Upper lobe of left lung (tissue), 6 donors: ENCODE measurements around the gene DUSP19. TPM values are rescaled to one million over a fixed set of nuclear protein-coding genes. Genes with fewer than 3 reads are reported as not detected.

ENCODE experiments used
- ATAC-seq, 2 donors: fragments of 200-7000 bp; cut with Tn5 transposase; one replicate each; pipeline ENCODE4 v1.9.1; 2022; ENCODE audit warnings: mild to moderate bottlenecking in 2 of 2, moderate library complexity in 2 of 2; ENCODE audit not compliant: low FRiP score in 2 of 2
- DNase-seq, 2 donors: peaks; one replicate each; pipeline ENCODE4 v3.0.0-alpha.2; 2019 to 2020
- H3K27ac ChIP-seq, 4 donors: fragments of 200-600 bp; sonication (generic); one replicate each; pipeline ENCODE4 v1.5.1; 2016 to 2019
- H3K27me3 ChIP-seq, 4 donors: fragments of 200-600 bp; sonication (generic); one replicate each; pipeline ENCODE4 v1.5.1; 2017 to 2019
- H3K36me3 ChIP-seq, 4 donors: fragments of 200-600 bp; sonication (generic); one replicate each; pipeline ENCODE4 v1.5.1; 2016 to 2019
- H3K4me1 ChIP-seq, 4 donors: fragments of 200-600 bp; sonication (generic); one replicate each; pipeline ENCODE4 v1.5.1; 2018 to 2019
- H3K4me3 ChIP-seq, 4 donors: fragments of 200-600 bp; sonication (generic); one replicate each; pipeline ENCODE4 v1.5.1; 2017 to 2019; ENCODE audit warnings: mild to moderate bottlenecking in 2 of 4, moderate library complexity in 1 of 4
- H3K9me3 ChIP-seq, 4 donors: fragments of 200-600 bp; sonication (generic); one replicate each; pipeline ENCODE4 v1.5.1; 2018 to 2019
- CTCF ChIP-seq, 6 experiments: fragments of 450-650 bp in 4 of 6; fragments of 200-600 bp in 2 of 6; sonication (generic) in 2 of 6; IDR thresholded peaks; one replicate each; pipeline ENCODE4 v1.5.1; 2016 to 2019; ENCODE audit warnings: antibody characterized with exemption in 6 of 6
- EP300 ChIP-seq, 4 donors: sonication (generic); formaldehyde crosslinking; IDR thresholded peaks; one replicate each; pipeline ENCODE4 v1.5.1; 2017; ENCODE audit warnings: antibody characterized with exemption in 4 of 4, control low read depth in 2 of 4
- POLR2A ChIP-seq, 4 donors: fragments of 450-650 bp; IDR thresholded peaks; one replicate each; pipeline ENCODE4 v1.5.1; 2016 to 2017; ENCODE audit warnings: antibody characterized with exemption in 4 of 4, mild to moderate bottlenecking in 2 of 4
- POLR2AphosphoS5 ChIP-seq, 2 donors: sonication (generic); formaldehyde crosslinking; IDR thresholded peaks; one replicate each; pipeline ENCODE4 v1.5.1; 2017; ENCODE audit warnings: antibody characterized with exemption in 2 of 2
- WGBS, 2 donors: methylation state at CpG; one replicate each; pipeline ENCODE4 v1.1.5; 2017 to 2018; 5-methylcytosine and 5-hydroxymethylcytosine counted together
- total RNA-seq, 6 donors: library from RNA; depleted of rRNA in 4 of 6; stranded (reverse); fragments of >200 nt in 4 of 6; gene quantifications; one replicate each; pipeline versions ENCODE4 v1.1.0 to v1.2.1, GENCODE V29; 2016 to 2021
- donor health status: DM: no; HTN: no; CAD: no; lungs with moderate emphysema.
- donor health status: DM: no; HTN: yes; CAD: no; lungs with severe emphysema.

The DUSP19 gene
- total RNA-seq, 6 donors from 2014 or later: 1.00 to 3.5 (median 1.5) TPM

GRCh38 chr2:183068561-183068960, 10.0 kb upstream of the DUSP19 start:
- Histone ChIP-seq H3K4me3 (no peak overlapping the region), H3K36me3 (no peaks in the 10 kb centered on the region), H3K27me3 (no peaks in the 10 kb centered on the region), H3K4me1 (no peaks in the 10 kb centered on the region), H3K9me3 (no peaks in the 10 kb centered on the region), H3K27ac (no peak overlapping the region)
- no peak for TF ChIP-seq EP300 (IDR thresholded peaks at IDR 0.05)
- no peak for TF ChIP-seq POLR2A (IDR thresholded peaks at IDR 0.05)
- TF ChIP-seq CTCF (IDR thresholded peaks at IDR 0.05): no peak
- TF ChIP-seq POLR2AphosphoS5 (IDR thresholded peaks at IDR 0.05): no peak
- WGBS, 2 donors: 87 to 88% methylated on average over 3 of the region's 3 CpGs
- DNase-seq (peak in 1 of 2 donors; percentile 17), ATAC-seq (no peak)

- Histone ChIP-seq H3K4me3 (no peak overlapping the region), H3K9me3 (no peaks in the 10 kb centered on the region), H3K4me1 (no peaks in the 10 kb centered on the region), H3K27me3 (no peaks in the 10 kb centered on the region), H3K27ac (no peak overlapping the region), H3K36me3 (no peaks in the 10 kb centered on the region)
- TF ChIP-seq CTCF (IDR thresholded peaks at IDR 0.05) (no peak), POLR2AphosphoS5 (IDR thresholded peaks at IDR 0.05) (no peak), EP300 (IDR thresholded peaks at IDR 0.05) (no peak), POLR2A (IDR thresholded peaks at IDR 0.05) (no peak)
- 94% methylated on average over 2 of the region's 2 CpGs; no CpG with 5 or more reads in 1 of the 2 donors for WGBS, 2 donors
- DNase-seq (no peak), ATAC-seq (no peak)
These were observed 9.4 kb upstream of the DUSP19 start for GRCh38 chr2:183069174-183069573.

- no peaks in the 10 kb centered on the region for H3K4me1 ChIP-seq
- no peaks in the 10 kb centered on the region for H3K9me3 ChIP-seq
- no peak overlapping the region for H3K27ac ChIP-seq
- ATAC-seq (no peak), DNase-seq (peak; percentile 29 to 64)
- H3K27me3 ChIP-seq: no peaks in the 10 kb centered on the region
- H3K4me3 ChIP-seq: no peak overlapping the region
- TF ChIP-seq CTCF (IDR thresholded peaks at IDR 0.05): peak in 5 of 6 experiments; percentile 17 to 52 (median 26)
- no peak for TF ChIP-seq EP300 (IDR thresholded peaks at IDR 0.05)
- WGBS, 2 donors: 76 to 86% methylated on average over 15 to 32 of the region's 34 CpGs
- no peaks in the 10 kb centered on the region for H3K36me3 ChIP-seq
These were observed 7.4 kb upstream of the DUSP19 start for GRCh38 chr2:183070942-183071844.

- ATAC-seq: no peak
- peak in 1 of 2 donors; percentile 39 for DNase-seq
- WGBS, 2 donors: 87 to 88% methylated on average over 3 to 7 of the region's 7 CpGs
- Histone ChIP-seq H3K9me3 (no peaks in the 10 kb centered on the region), H3K4me1 (no peaks in the 10 kb centered on the region), H3K4me3 (no peak overlapping the region), H3K27ac (no peak overlapping the region), H3K36me3 (no peaks in the 10 kb centered on the region), H3K27me3 (no peaks in the 10 kb centered on the region)
- TF ChIP-seq POLR2AphosphoS5 (IDR thresholded peaks at IDR 0.05) (no peak), CTCF (IDR thresholded peaks at IDR 0.05) (no peak), EP300 (IDR thresholded peaks at IDR 0.05) (no peak), POLR2A (IDR thresholded peaks at IDR 0.05) (no peak)
These were observed 6.4 kb upstream of the DUSP19 start for GRCh38 chr2:183072177-183072576.

- no peak for TF ChIP-seq POLR2AphosphoS5 (IDR thresholded peaks at IDR 0.05)
- TF ChIP-seq EP300 (IDR thresholded peaks at IDR 0.05): no peak
- TF ChIP-seq POLR2A (IDR thresholded peaks at IDR 0.05): no peak
- no peak for TF ChIP-seq CTCF (IDR thresholded peaks at IDR 0.05)
- H3K27ac ChIP-seq: peak overlapping the region; percentile 62 to 87 (median 74)
- peaks cover 4 to 15% (median 12%) of the 10 kb centered on the region in 4 donors for H3K4me1 ChIP-seq
- no peaks in the 10 kb centered on the region for H3K27me3 ChIP-seq
- 2% methylated on average over 8 of the region's 8 CpGs for WGBS, 2 donors
- no peaks in the 10 kb centered on the region for H3K36me3 ChIP-seq
- DNase-seq (no peak), ATAC-seq (peak; percentile 72 to 81)
- no peaks in the 10 kb centered on the region for H3K9me3 ChIP-seq
- peak overlapping the region; percentile 51 to 64 (median 57) for H3K4me3 ChIP-seq
These were observed 434 bp upstream of the DUSP19 start for GRCh38 chr2:183078163-183078463.
